CD4-positive, alpha-beta T cell treated with Interleukin-17A for 4 hours (primary cell): Measurements from ENCODE around the gene CNOT4.
"Not testable (repeated sequence)": the region's sequence is repeated elsewhere in the genome, so short reads cannot be mapped to it uniquely, and the experiment has no call there.

Experiments
- DNase-seq: peaks from one replicate; pipeline ENCODE4 v3.0.0-alpha.2; 2020; ENCODE audit warnings: mixed read lengths

CNOT4 gene

DNA sequence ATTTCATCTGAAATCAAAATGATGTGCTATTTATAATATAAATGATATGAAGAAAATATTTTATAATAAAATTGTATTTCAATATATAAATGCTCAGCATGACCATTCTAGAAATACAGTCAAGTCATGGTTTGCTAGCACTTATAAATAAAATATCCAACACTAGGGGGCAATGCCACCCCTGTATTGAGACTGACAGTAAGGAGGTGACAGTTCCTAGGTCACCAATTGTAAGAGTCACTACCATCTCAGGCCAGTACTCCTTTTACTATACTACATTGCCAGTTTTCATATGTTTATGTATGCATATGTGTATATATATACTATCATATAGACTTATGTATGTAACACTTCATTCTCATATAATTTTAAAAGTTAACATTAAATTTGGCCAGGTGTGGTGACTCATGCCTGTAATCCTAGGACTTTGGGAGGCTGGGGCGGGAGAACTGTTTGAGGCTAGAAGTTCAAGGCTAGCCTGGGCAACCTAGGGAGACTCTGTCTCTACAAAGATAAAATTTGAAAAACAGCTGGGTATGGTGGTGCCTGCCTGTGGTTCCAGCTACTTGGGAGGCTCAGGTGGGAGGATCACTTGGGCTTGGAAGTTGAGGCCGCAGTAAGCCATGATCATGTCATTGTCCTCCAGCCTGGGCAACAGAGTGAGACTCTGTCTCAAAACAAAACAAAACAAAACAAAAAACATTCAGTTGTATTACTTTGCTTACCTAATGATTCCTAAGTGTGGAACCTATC is 2.4 kb upstream of the CNOT4 start:
- DNase-seq: peak; percentile 26

DNA sequence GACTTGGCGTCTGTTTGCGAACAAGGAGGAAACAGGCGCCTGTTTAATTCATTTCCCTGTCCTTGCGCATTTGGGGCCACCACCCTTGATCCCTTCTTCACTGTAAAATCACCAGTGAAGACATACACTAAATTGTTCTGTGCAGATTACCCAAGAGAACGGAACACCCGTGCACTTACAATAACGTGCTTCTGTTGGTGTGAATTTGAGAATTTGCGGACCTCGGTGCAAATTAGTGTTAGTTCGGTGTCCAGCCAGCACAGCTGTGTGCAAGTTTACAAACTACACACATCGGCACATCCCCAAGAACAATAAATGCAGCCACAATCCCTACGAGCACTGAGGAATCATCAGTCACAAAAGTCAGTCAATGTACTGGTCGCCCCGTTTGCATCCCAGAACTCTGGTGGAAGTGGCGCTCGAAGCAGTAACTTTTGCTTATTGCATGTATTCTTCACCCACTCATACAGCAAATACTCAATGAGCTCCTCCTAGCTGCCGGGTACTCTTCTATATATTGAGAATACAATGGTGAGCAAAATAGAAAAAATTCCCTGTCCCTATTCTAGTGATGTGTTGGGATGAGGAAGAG is 786 bp upstream of the CNOT4 start:
- DNase-seq: no peak

DNA sequence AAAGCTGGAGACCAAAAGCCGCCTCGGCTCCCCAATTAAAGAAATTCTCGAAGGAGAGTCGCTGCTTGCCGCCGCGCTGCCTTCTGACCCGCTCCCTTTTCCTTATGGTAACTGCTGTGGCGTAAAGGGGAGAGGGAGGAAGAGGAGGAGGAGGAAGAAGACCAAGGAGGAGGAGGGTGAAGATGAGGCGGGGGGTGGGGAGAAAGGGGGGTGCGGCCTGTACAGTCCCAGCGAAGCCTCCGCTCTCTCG is 388 bp downstream of the CNOT4 start:
- DNase-seq: no peak

DNA sequence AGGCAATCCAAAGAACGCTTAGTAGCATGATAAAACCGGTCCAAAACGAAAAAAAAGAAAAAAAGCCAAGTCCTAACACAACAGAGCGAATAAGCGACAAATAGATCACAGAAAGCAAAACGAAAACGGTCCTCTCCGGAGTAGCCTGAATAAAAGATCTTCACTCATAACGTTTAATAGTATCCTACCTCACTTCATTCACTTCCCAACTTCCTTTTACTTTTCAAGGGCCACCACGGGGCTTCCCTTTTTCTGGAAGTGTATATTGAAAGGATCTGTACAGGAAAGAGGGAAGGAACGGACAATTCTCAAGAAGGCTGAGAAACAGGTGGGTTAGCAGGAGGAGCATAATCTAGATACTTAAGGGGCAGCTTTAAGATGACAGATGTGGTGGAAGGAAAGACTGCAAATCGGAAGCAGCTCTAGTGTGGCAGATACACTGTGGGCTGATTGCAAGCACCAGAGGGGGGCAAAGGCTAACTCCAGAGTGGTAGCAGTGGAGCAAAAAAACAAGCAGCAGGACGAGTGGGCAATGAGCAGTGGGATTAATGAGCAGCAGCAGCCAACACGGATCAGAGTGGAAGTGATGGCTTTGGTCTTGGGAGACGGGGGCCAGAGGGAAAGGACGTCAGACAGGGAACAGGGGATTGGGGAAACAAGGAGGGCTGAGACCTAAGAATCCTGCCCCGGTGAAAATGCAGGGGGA is 866 bp downstream of the CNOT4 start:
- peak; percentile 21 for DNase-seq

DNA sequence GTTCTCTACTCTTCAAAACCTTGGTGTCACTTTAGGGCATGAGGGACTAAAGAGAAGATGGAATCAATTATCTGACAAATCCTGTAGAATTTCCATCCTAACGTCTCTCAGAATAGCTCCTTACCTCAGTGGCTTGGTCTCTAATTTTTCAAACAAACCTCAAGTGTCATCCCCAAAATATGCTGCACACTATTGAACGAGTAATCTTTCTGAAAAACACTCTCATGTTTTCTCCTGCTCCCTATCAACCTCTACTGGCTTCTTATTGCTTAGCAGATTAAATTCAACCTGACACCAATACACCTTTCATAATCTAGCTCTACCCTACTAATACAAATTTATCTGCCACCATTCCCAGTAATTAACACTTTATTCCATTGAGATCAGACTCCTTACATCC is 8.5 kb downstream of the CNOT4 start:
- no peak for DNase-seq

DNA sequence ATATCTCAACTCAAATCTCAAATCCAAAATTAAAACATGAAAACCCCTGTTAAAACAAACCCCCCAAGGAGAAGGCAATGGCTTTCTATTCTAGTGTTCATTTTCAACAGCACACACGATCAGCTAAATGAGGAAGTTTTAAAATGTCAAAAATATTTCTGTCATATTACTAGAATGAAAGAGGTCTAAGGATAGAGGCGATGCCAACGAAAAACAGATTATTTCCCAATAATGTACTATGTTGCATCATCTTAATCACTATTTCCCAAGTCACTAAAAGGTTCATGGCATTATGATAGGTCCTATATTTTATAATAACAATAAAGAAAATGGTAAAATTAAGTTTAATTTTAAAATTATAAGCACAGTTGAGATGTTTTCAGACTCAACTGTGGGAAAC is 10.1 kb downstream of the CNOT4 start:
- no peak for DNase-seq

DNA sequence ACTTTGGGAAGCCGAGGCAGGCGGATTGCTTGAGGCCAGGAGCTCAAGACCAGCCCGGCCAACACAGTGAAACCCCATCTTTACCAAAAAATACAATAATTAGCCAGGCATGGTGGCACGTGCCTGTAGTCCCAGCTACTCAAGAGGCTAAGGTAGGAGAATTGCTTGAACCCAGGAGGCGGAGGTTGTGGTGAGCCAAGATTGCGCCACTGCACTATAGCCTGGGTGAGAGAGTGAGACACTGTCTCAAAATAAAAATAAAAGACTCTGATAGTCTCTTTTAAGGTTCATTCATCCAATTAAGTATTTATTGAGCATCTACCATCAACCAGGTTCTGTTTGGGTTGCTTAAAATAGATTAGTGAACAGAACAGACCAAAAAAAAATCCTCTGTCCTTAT is 12.7 kb downstream of the CNOT4 start:
- not testable (repeated sequence) for DNase-seq

DNA sequence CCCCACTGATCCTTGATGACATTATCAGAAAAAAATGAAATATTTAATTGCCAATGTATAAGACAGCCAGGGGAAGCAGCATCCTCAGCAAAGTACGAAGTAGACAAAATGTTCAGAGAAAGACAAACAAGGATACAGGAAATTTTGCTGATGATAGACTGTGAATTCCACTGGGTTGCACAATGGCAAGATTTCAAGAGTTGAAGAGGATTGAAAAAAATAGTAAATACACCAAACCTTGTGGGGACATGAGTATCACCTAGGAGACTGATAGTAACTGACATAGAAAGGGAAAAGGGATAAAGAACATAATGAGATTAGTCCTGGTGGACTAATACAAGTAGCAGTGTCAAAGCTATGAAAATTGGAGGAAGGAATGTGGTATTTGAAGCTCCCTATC is 16.5 kb downstream of the CNOT4 start:
- no peak for DNase-seq

DNA sequence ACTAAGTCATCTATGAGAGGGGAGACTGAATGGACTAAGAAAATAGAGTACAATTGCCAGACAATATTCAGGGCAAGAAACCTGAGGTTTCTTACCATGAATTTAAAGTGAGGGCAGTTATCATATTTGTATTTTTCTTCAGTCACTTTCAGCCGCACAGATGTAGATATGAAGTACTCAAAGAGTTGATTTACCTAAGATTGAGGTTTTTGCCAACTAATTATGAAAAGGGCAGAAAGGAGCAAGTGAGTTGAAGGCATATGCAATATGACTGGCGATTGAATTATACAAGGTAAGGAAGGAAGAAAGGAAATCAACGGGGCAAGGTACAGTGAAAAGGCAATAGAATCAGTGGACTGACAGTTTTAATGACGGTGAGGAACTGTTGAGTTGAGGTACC is 17.8 kb downstream of the CNOT4 start:
- no peak for DNase-seq

DNA sequence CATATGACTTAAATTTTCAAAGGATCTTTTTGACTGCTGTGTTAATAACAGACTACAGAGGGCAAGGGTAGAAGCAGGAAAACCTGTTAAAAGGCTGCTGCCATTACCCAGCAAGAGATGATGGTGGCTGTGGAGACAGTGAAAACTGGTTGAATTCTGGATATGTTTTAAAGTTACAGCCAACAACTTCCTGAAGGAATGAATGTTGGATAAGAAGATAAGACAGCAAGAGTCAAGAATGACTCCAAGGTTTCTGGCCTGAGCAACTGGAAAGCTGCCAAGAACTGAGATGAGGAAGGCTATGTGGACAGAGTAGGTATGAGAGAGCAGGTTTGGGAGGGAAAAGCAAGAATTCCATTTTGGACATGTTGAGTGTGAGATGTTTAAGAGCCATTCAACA is 19.1 kb downstream of the CNOT4 start:
- DNase-seq: no peak

DNA sequence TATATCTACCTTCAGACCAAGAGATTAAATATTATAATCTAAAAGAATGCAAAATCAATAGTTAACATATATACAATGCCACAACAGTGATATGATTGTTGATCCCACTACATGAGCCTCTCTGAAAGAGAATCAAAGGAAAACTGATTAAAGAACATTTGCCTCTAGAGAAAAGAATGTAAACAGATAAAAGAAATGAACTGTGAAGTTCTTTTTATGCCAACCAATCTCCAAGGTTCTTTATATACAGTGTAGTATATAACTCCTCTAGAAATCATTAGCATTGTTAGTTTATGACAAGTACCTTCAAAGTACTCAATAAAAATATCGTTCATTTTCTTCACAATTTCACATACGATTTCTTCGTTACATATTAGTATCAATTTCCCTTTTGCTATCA is 20.1 kb downstream of the CNOT4 start:
- DNase-seq: no peak

DNA sequence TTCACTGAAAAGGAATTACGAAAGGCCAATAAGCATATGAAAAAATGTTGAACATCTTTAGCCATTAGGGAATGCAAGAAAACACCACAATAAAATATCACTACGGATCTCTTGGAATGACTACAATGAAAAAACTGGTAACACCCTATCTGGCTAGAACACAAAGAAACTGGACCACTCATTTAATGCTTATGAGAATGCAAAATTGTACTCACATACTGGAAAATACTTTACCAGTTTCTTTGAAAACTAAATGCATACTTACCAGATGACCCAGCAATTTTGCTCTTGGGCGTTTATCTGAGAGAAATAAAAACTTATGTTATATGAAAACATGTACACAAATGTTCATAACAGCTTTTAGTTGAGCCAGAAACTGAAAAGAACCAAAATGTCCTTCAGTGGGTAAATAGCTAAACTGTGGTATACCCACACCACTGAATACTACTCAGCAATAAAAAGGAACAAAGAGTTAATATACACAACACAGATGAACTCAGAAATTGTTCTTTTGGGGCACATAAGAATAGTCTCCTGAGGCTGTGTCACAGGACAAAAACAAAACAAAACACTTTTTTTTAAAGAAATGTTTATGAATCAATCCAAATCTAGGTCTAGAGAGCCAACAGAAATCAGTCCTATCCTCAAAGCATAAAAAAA is 23.5 kb downstream of the CNOT4 start:
- no peak for DNase-seq

DNA sequence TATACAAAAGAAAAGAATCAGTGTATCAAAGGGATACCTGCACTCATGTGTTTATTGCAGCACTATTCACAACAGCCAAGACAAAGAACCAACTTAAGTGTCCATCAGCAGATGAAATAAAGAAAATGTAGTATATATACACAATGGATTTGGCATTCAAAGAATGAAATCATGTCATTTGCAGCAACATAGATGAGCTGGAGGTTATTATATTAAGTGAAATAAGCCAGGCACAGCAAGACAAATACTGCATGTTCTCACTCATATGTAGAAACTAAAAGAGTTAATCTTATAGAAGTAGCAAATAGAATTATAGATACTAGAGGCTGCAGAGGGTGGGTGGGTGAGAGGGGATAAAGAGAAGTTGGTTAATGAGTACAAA is 28.3 kb downstream of the CNOT4 start:
- no peak for DNase-seq

DNA sequence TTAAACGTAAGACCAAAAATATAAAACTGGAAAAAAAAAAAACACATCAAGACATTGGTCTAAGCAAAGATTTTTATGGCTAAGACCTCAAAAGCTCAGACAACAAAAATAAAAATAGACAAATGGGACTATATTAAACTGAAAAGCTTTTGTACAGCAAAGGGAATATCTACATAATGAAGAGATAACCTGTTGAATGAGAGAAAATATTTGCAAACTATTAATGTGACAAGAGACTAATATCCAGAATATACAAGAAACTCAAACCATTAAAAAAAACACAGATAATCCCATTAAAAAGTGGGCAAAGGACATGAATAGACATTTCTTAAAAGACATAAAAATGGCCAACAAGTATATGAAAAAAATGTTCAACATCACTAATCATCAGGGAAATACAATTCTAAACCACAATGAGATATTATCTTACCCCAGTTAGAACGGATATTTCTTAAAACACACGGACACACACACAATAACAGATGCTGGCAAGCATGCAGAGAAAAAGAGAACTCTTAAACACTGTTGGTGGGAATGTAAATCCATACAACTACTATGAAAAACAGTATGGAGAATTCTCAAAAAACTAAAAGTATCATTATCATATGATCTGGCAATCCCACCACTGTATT is 28.8 kb downstream of the CNOT4 start:
- DNase-seq: no peak

DNA sequence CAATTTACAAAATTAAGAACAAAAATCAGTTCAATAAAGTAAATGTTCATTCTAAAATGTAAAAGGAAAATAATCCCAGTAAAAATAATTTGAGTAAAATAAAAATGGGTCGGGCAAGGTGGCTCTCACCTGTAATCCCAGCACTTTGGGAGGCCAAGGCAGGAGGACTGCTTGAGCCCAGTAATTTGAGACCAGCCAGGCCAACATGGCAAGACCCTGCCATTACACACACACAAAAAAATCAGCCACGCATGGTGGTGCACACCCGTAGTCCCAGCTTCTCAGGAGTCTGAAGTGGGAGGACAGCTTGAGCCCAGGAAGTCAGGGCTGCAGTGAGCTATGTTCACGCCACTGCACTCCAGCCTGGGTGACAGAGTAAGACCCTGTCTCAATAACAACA is 34.4 kb downstream of the CNOT4 start:
- no peak for DNase-seq

DNA sequence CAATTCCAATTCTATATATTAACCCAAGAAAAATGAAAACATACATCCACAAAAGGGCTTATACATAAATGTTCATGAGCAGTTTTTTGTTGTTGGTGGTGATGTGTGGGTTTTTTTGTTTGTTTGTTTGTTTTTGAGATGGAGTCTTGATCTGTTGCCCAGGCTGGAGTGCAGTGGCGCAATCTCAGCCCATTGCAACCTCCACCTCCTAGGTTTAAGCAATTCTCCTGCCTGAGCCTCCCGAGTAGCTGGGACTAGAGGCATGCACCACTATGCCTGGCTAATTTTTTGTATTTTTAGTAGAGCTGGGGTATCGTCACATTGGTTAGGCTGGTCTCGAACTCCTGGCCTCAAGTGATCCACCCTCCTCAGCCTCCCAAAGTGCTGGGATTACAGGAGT is 40.2 kb downstream of the CNOT4 start:
- not testable (repeated sequence) for DNase-seq

DNA sequence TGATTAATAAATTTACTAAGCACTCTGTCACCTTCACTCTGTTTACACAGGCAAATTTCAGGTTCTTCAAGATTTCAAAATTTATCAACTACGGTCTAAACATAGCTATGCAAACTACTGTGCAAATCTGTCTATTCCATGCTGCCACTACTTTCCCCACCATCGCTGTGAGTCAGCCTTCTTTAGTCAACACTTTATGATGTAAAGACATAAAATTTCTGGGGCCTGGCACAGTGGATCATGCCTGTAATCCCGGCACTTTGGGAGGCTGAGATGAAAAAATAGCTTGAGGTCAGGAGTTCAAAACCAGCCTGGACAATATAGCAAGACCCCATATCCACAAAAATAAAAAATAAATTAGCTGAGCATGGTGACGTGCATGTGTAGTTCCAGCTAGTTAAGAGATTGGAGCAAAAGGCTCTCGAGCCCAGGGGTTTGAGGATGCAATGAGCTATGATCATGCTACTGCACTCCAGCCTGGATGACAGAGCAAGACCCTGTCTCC is 42.6 kb downstream of the CNOT4 start:
- DNase-seq: no peak

DNA sequence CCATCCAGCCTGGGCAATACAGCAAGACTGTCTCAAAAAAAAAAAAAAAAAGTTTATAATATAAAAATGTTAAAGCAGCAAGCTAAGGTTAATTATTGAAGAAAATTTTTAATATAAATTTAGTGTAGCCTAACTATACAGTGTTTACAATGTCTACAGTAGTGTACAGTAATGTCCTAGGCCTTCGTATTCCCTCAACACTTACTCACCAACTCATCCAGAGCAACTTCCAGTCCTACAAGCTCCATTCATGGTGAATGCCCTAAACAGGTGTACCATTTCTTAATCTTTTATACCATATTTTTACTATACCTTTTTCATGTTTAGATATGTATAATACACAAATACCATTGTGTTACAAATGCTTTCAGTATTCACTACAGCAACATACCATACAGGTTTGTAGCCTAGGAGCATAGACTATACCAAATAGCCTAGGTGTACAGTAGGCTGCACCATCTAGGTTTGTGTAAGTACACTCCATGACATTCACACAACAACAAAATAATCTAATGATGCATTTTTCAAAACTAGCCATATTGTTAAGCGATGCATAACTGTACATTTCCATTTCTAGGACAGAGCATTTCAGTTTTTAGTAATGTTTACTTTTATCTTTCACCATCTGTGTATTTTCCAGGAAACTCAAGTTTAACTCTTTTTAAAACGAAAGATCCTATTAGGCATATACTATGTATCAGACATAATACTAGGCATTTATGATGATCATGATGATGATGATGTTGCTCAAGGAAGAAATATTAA is 43.3 kb downstream of the CNOT4 start:
- DNase-seq: no peak

DNA sequence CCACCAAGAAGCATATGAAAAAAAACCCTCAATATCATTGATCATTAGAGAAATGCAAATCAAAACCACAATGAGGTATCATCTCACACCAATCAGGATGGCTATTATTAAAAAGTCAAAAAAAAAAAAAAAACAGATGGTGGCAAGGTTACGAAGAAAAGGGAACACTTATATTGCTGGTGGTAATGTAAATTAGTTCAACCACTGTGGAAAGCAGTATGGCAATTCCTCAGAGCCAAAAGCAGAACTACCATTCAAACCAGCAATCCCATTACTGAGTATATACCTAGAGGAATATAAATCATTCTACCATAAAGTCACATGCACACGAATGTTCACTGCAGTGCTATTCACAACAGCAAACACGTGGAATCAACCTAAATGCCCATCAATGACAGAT is 46.0 kb downstream of the CNOT4 start:
- no peak for DNase-seq

DNA sequence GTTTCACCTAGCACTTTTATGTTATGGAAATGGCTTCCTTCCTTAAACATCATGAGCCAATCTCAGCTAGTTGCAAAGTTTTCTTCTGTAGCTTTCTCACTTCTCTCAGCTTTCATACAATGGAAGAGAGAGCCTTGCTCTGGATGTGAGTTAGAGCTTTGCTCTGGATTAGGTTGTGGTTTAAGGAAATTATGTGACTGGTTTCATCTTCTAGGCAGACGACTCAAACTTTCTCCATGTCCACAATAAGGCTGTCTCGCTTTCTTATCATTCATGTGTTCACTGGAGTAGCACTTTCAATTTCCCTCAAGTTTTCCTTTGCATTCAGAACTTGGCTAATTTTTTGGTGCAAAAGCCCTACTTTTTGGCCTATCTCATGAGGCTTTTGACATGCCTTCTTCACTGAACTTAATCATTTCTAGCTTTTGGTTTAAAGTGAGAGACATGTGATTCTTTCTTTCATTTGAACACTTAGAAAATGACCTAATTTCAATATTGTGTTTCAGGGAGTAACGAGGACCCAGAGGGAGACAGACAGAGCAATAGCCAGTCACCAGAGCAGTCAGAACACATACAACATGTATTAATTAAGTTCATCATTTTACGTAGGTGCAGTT is 49.8 kb downstream of the CNOT4 start:
- DNase-seq: no peak

DNA sequence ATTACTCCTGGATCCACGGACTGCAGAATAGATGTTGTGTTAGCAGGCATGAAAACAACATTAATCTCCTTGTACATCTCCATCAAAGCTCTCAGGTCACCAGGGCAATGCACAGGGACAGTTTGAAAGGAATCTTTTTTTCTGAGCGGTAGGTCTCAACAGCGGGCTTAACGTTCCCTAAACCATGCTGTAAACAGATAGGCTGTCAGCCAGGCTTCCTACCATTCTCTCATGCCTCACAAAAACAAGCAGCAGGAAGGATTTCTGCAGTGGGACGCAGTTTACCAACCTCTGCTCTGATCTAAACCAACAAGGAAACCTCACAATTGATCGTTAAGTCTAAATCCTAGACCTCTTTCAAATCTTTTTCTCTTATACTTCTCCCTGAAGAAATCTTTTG is 50.8 kb downstream of the CNOT4 start:
- no peak for DNase-seq

DNA sequence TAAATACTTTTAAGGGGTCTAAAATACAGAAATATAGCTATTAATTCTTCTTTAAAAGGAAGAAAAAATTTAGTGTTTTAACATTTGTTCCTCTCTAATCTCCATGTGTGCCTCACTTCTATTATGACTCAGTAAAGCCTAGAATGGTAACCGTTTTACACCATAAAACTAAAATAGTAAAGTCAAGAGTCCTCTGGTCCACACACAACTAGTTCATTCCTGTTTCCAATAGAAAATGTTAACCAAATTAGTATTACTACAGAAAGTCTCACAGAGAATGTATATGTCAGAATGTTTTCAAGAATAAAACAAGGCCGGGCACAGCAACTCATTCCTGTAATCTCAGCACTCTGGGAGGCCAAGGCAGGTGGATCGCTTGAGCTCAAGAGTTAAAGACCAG is 55.8 kb downstream of the CNOT4 start:
- no peak for DNase-seq
